ENCODE results near the gene PPP2R1A.
"Not testable (repeated sequence)": the region's sequence is repeated elsewhere in the genome, so short reads cannot be mapped to it uniquely, and the experiment has no call there.

PPP2R1A gene

DNA sequence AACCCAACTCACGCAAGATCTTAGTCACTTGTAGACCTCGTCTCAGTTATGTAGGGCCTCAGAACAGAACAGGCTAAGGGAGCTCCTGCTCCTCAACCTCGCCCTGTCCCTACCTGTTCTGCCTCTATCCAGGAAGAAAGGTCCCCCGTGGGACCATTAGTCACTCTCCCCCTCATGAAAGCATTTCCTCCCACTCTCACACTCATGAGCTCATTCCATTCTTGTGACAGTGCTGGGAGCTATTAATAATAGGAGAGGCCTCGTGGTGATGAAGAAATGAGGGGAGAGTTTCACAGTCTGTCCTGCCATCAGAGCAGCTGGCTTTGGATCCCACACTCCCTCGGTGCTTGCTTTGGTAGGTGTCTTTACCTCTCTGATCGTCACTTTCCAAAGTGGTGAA, 10.2 kb downstream of the PPP2R1A start:
- H3K27ac ChIP-seq (replicated peaks), result no peak overlapping the region
- TF ChIP-seq, protein P1, sequence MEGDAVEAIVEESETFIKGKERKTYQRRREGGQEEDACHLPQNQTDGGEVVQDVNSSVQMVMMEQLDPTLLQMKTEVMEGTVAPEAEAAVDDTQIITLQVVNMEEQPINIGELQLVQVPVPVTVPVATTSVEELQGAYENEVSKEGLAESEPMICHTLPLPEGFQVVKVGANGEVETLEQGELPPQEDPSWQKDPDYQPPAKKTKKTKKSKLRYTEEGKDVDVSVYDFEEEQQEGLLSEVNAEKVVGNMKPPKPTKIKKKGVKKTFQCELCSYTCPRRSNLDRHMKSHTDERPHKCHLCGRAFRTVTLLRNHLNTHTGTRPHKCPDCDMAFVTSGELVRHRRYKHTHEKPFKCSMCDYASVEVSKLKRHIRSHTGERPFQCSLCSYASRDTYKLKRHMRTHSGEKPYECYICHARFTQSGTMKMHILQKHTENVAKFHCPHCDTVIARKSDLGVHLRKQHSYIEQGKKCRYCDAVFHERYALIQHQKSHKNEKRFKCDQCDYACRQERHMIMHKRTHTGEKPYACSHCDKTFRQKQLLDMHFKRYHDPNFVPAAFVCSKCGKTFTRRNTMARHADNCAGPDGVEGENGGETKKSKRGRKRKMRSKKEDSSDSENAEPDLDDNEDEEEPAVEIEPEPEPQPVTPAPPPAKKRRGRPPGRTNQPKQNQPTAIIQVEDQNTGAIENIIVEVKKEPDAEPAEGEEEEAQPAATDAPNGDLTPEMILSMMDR (IDR thresholded peaks at IDR 0.05; ENCODE audit: insufficient read depth, low read length), result no peak
- TF ChIP-seq, protein P2, sequence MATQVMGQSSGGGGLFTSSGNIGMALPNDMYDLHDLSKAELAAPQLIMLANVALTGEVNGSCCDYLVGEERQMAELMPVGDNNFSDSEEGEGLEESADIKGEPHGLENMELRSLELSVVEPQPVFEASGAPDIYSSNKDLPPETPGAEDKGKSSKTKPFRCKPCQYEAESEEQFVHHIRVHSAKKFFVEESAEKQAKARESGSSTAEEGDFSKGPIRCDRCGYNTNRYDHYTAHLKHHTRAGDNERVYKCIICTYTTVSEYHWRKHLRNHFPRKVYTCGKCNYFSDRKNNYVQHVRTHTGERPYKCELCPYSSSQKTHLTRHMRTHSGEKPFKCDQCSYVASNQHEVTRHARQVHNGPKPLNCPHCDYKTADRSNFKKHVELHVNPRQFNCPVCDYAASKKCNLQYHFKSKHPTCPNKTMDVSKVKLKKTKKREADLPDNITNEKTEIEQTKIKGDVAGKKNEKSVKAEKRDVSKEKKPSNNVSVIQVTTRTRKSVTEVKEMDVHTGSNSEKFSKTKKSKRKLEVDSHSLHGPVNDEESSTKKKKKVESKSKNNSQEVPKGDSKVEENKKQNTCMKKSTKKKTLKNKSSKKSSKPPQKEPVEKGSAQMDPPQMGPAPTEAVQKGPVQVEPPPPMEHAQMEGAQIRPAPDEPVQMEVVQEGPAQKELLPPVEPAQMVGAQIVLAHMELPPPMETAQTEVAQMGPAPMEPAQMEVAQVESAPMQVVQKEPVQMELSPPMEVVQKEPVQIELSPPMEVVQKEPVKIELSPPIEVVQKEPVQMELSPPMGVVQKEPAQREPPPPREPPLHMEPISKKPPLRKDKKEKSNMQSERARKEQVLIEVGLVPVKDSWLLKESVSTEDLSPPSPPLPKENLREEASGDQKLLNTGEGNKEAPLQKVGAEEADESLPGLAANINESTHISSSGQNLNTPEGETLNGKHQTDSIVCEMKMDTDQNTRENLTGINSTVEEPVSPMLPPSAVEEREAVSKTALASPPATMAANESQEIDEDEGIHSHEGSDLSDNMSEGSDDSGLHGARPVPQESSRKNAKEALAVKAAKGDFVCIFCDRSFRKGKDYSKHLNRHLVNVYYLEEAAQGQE (IDR thresholded peaks at IDR 0.05; ENCODE audit: insufficient replicate concordance, low read depth), result no peak
- TF ChIP-seq GABPA (IDR thresholded peaks at IDR 0.05; ENCODE audit: low read depth) (no peak), SPI1 (IDR thresholded peaks at IDR 0.05; ENCODE audit: borderline replicate concordance, low read depth) (no peak), POLR2AphosphoS5 (IDR thresholded peaks at IDR 0.05; ENCODE audit: low read depth) (no peak)
- no peaks in the 10 kb centered on the region for H3K27me3 ChIP-seq (ENCODE audit: insufficient read depth, poor library complexity, severe bottlenecking)
- no peak for DNase-seq (ENCODE audit: low read depth in 1 of 2, low spot score in 1 of 2)
- H3K4me3 ChIP-seq (replicated peaks; ENCODE audit: insufficient read depth, low read length), result no peak overlapping the region

DNA sequence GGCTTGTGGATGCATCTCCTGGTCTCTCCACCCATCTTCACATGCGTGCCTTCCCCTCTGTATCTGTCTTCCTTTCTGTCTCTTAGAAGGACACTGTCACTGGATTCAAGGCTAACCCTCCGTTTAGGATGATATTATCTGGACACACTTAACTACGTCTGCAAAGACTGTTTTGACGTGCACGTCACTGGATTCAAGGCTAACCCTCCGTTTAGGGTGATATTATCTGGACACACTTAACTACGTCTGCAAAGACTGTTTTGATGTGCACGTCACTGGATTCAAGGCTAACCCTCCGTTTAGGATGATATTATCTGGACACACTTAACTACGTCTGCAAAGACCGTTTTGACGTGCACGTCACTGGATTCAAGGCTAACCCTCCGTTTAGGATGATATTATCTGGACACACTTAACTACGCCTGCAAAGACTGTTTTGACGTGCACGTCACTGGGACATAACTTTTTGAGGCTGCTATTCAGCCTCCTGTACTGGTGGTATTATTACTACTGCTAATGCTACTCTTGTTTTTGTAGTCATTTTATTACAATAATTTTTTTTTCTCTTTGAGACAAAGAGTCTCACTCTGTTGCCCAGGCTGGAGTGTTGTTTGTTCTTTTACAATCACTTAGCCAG, 11.0 kb downstream of the PPP2R1A start:
- DNase-seq (ENCODE audit: low read depth in 1 of 2, low spot score in 1 of 2), result not testable (repeated sequence)

DNA sequence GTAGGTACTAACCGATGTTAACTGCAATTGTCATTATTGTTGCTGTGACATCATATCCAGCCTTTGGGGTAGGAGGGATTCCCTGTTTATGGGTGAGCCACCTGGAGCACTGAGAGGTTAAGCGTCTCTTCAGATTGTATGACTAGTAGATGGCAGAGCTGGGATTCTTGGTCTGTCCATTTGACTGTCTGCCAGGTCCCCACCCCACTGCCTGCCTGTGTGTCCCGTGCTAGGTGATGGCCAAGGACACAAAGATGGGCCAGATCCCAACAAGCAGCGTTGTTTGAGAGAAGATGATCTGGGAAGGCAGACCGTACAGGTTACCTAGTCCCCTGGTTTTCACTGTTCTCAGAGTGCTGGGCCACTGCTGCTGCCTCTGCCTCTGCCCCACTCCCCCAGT, 16.6 kb downstream of the PPP2R1A start:
- no peak for DNase-seq (ENCODE audit: low read depth in 1 of 2, low spot score in 1 of 2)
- TF ChIP-seq, protein P2 (IDR thresholded peaks at IDR 0.05; ENCODE audit: insufficient replicate concordance, low read depth), result no peak
- TF ChIP-seq, protein P1 (IDR thresholded peaks at IDR 0.05; ENCODE audit: insufficient read depth, low read length), result no peak
- H3K27ac ChIP-seq (replicated peaks), result no peak overlapping the region
- no peaks in the 10 kb centered on the region for H3K27me3 ChIP-seq (ENCODE audit: insufficient read depth, poor library complexity, severe bottlenecking)
- H3K4me3 ChIP-seq (replicated peaks; ENCODE audit: insufficient read depth, low read length), result no peak overlapping the region

More for the DNA sequence above, 11.0 kb downstream of the PPP2R1A start:
- H3K27ac ChIP-seq (replicated peaks); H3K27me3 ChIP-seq (ENCODE audit: insufficient read depth, poor library complexity, severe bottlenecking); H3K4me3 ChIP-seq (replicated peaks; ENCODE audit: insufficient read depth, low read length): not testable (repeated sequence)

DNA sequence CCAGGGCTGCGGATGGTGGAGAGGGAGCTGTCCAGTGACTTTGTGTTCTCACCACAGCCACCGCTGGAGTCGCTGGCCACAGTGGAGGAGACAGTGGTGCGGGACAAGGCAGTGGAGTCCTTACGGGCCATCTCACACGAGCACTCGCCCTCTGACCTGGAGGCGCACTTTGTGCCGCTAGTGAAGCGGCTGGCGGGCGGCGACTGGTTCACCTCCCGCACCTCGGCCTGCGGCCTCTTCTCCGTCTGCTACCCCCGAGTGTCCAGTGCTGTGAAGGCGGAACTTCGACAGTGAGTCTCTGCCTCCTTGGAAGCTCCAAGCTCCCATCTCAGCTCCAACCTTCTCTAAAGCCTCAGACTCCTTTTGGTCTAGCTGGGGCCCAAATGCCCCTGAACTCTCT, 21.4 kb downstream of the PPP2R1A start:
- H3K4me3 ChIP-seq (replicated peaks; ENCODE audit: insufficient read depth, low read length), result no peak overlapping the region
- no peak overlapping the region for H3K27ac ChIP-seq (replicated peaks)
- TF ChIP-seq POLR2AphosphoS5 (IDR thresholded peaks at IDR 0.05; ENCODE audit: low read depth) (no peak), SPI1 (IDR thresholded peaks at IDR 0.05; ENCODE audit: borderline replicate concordance, low read depth) (no peak), GABPA (IDR thresholded peaks at IDR 0.05; ENCODE audit: low read depth) (no peak)
- TF ChIP-seq, protein P1 (IDR thresholded peaks at IDR 0.05; ENCODE audit: insufficient read depth, low read length), result no peak
- TF ChIP-seq, protein P2 (IDR thresholded peaks at IDR 0.05; ENCODE audit: insufficient replicate concordance, low read depth), result no peak
- DNase-seq (ENCODE audit: low read depth in 1 of 2, low spot score in 1 of 2), result no peak
- no peaks in the 10 kb centered on the region for H3K27me3 ChIP-seq (ENCODE audit: insufficient read depth, poor library complexity, severe bottlenecking)
